Neutrophil (primary cell): ENCODE data around the gene SLC25A44.

Experiments used
- H3K27ac ChIP-seq: fragments of 200-600 bp; sonication (generic); 2 replicates; pipeline ENCODE4 v1.5.1; 2016; ENCODE audit warnings: mild to moderate bottlenecking, moderate library complexity
- H3K27me3 ChIP-seq: fragments of 200-600 bp; sonication (generic); 2 replicates; pipeline ENCODE4 v1.6.0; 2016; ENCODE audit warnings: mild to moderate bottlenecking
- H3K36me3 ChIP-seq: fragments of 200-600 bp; sonication (generic); 2 replicates; pipeline ENCODE4 v1.5.1; 2017
- H3K4me1 ChIP-seq, 2 experiments: fragments of 200-600 bp in 1 of 2; sonication (generic) in 1 of 2; 1 replicate in 1 of 2; 2 replicates in 1 of 2; pipeline versions ENCODE4 v1.5.1 to v1.6.1; 2013 to 2016; ENCODE audit warnings: low read depth in 1 of 2, low read length in 1 of 2, mild to moderate bottlenecking in 1 of 2, moderate library complexity in 1 of 2; ENCODE audit not compliant: control insufficient read depth in 1 of 2, insufficient read depth in 1 of 2
- H3K4me3 ChIP-seq, 2 experiments: fragments of 200-600 bp in 1 of 2; sonication (generic) in 1 of 2; 1 replicate in 1 of 2; 2 replicates in 1 of 2; pipeline ENCODE4 v1.5.1; 2013 to 2016; ENCODE audit warnings: low read depth in 1 of 2, low read length in 1 of 2, mild to moderate bottlenecking in 1 of 2, moderate library complexity in 1 of 2
- H3K9me3 ChIP-seq: fragments of 200-600 bp; sonication (generic); 2 replicates; pipeline ENCODE4 v1.5.1; 2016
- CTCF ChIP-seq: fragments of 200-600 bp; sonication (generic); IDR thresholded peaks from 2 replicates; pipeline ENCODE4 v1.5.1; 2016; ENCODE audit warnings: antibody characterized with exemption

The SLC25A44 gene

GRCh38 chr1:156160000-156160742 is 33.7 kb upstream of the SLC25A44 start:
- Histone ChIP-seq H3K27me3 (no peaks in the 10 kb centered on the region), H3K9me3 (no peaks in the 10 kb centered on the region), H3K4me3 (no peak overlapping the region), H3K36me3 (peaks cover 93% of the 10 kb centered on the region), H3K27ac (peak overlapping the region; percentile 56), H3K4me1 (peaks cover 45 to 48% of the 10 kb centered on the region in 2 experiments)
- TF ChIP-seq CTCF = no peak

GRCh38 chr1:156160743-156161171 is 33.1 kb upstream of the SLC25A44 start:
- peaks cover 99% of the 10 kb centered on the region for H3K36me3 ChIP-seq
- H3K27ac ChIP-seq = peak overlapping the region; percentile 56
- H3K27me3 ChIP-seq = no peaks in the 10 kb centered on the region
- TF ChIP-seq CTCF = no peak
- H3K4me1 ChIP-seq = peaks cover 39 to 43% of the 10 kb centered on the region in 2 experiments
- no peaks in the 10 kb centered on the region for H3K9me3 ChIP-seq
- H3K4me3 ChIP-seq = no peak overlapping the region

- H3K4me3 ChIP-seq = no peak overlapping the region
- no peak for TF ChIP-seq CTCF
- H3K9me3 ChIP-seq = no peaks in the 10 kb centered on the region
- H3K4me1 ChIP-seq = peaks cover 22 to 25% of the 10 kb centered on the region in 2 experiments
- H3K27ac ChIP-seq = peak overlapping the region; percentile 52
- peaks cover 100% of the 10 kb centered on the region for H3K36me3 ChIP-seq
- no peaks in the 10 kb centered on the region for H3K27me3 ChIP-seq
These were observed 31.4 kb upstream of the SLC25A44 start for GRCh38 chr1:156162430-156163037.

GRCh38 chr1:156163712-156164111 is 30.2 kb upstream of the SLC25A44 start:
- Histone ChIP-seq H3K36me3 (peaks cover 99% of the 10 kb centered on the region), H3K27ac (no peak overlapping the region), H3K4me1 (peaks cover 16 to 17% of the 10 kb centered on the region in 2 experiments), H3K27me3 (no peaks in the 10 kb centered on the region), H3K9me3 (no peaks in the 10 kb centered on the region), H3K4me3 (no peak overlapping the region)
- TF ChIP-seq CTCF = no peak

- Histone ChIP-seq H3K27me3 (no peaks in the 10 kb centered on the region), H3K36me3 (peaks cover 98% of the 10 kb centered on the region), H3K4me1 (peaks cover 15% of the 10 kb centered on the region in 2 experiments), H3K27ac (no peak overlapping the region), H3K9me3 (no peaks in the 10 kb centered on the region), H3K4me3 (no peak overlapping the region)
- no peak for TF ChIP-seq CTCF
These were observed 29.6 kb upstream of the SLC25A44 start for GRCh38 chr1:156164125-156164831.
